ENCODE measurements around the gene GFPT2.

GFPT2 gene

GRCh38 chr5:180334751-180335613 is 18.2 kb downstream of the GFPT2 start:
- no peak for TF ChIP-seq CTCF (IDR thresholded peaks at IDR 0.05; ENCODE audit: low read depth, low read length, missing control alignments)
- no peak for DNase-seq (ENCODE audit: low read depth)
- no peak overlapping the region for H3K4me3 ChIP-seq (ENCODE audit: low read depth, low read length)

- H3K4me3 ChIP-seq (ENCODE audit: low read depth, low read length), result no peak overlapping the region
- no peak for DNase-seq (ENCODE audit: low read depth)
- TF ChIP-seq CTCF (IDR thresholded peaks at IDR 0.05; ENCODE audit: low read depth, low read length, missing control alignments), result no peak
Observed at GRCh38 chr5:180334176-180334575, 19.0 kb downstream of the GFPT2 start.

DNA sequence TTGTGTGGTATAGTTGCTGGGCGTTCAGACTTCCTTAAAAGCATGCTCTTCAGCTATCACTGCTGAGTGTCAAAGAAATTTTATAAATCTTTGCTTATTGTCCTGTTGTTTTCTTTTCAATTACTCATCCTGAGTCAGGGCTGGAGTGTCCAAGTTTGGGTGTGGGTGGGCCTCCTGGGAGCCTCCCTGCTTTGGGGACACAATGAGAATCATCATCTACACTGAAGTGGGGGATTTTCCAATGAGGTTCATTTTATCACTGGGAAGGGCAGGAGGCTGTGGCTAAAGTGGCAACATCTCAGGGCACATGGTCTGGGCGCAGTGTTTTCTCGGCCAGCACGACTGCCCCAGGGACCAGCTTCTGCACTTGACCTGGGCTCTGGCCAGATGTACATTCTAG is 19.5 kb downstream of the GFPT2 start:
- DNase-seq (ENCODE audit: low read depth), result no peak
- TF ChIP-seq CTCF (IDR thresholded peaks at IDR 0.05; ENCODE audit: low read depth, low read length, missing control alignments), result no peak
- no peak overlapping the region for H3K4me3 ChIP-seq (ENCODE audit: low read depth, low read length)

GRCh38 chr5:180332861-180333260 is 20.3 kb downstream of the GFPT2 start:
- H3K4me3 ChIP-seq (ENCODE audit: low read depth, low read length), result no peak overlapping the region
- no peak for DNase-seq (ENCODE audit: low read depth)
- no peak for TF ChIP-seq CTCF (IDR thresholded peaks at IDR 0.05; ENCODE audit: low read depth, low read length, missing control alignments)

GRCh38 chr5:180332051-180332517 is 21.1 kb downstream of the GFPT2 start:
- TF ChIP-seq CTCF (IDR thresholded peaks at IDR 0.05; ENCODE audit: low read depth, low read length, missing control alignments), result peak; percentile 9
- no peak for DNase-seq (ENCODE audit: low read depth)
- H3K4me3 ChIP-seq (ENCODE audit: low read depth, low read length), result no peak overlapping the region

- no peak for DNase-seq (ENCODE audit: low read depth)
Observed at GRCh38 chr5:180331647-180331950, 21.5 kb downstream of the GFPT2 start.

More at GRCh38 chr5:180331647-180331950, 21.5 kb downstream of the GFPT2 start:
- no peak for TF ChIP-seq CTCF (IDR thresholded peaks at IDR 0.05; ENCODE audit: low read depth, low read length, missing control alignments)
- H3K4me3 ChIP-seq (ENCODE audit: low read depth, low read length), result no peak overlapping the region

Measured in GM12864 (cell line).